ENCODE results near the gene UBE2I.
A peak's percentile ranks its signal among the peaks of the same experiment; 100 is the strongest.

GRCh38 chr16:1320658-1321240 is 11.3 kb downstream of the UBE2I start:
- peak; percentile 32; the same call in 1 of the 2 replicates for TF ChIP-seq POLR2AphosphoS5 (IDR thresholded peaks at IDR 0.05; ENCODE audit: low read depth, low read length)
- TF ChIP-seq POLR2A (IDR thresholded peaks at IDR 0.05; ENCODE audit: low read depth, low read length), result no peak

All from GM12892 (cell line).